ENCODE results near the gene XKR3.

DNA sequence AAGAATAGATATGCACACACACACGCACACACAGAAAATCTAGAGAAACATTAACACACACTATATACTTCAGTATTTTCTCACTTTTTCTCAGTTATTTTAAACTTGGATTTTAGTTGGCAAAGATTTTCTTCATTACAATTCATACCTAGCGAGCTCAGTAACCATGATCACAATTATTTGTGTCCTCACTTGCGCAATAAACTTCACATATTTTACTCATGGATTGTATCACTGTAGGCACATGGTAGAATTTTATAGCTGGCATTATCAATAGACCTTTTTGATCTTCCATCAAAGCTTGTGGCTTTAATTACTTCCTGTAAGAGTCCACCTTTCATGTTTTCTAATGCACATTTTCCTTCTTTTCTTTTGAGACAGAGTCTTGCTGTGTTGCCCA is 4.8 kb upstream of the XKR3 start:
- TF ChIP-seq, protein P1, sequence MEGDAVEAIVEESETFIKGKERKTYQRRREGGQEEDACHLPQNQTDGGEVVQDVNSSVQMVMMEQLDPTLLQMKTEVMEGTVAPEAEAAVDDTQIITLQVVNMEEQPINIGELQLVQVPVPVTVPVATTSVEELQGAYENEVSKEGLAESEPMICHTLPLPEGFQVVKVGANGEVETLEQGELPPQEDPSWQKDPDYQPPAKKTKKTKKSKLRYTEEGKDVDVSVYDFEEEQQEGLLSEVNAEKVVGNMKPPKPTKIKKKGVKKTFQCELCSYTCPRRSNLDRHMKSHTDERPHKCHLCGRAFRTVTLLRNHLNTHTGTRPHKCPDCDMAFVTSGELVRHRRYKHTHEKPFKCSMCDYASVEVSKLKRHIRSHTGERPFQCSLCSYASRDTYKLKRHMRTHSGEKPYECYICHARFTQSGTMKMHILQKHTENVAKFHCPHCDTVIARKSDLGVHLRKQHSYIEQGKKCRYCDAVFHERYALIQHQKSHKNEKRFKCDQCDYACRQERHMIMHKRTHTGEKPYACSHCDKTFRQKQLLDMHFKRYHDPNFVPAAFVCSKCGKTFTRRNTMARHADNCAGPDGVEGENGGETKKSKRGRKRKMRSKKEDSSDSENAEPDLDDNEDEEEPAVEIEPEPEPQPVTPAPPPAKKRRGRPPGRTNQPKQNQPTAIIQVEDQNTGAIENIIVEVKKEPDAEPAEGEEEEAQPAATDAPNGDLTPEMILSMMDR (IDR thresholded peaks at IDR 0.05; ENCODE audit: insufficient read depth, low read length), result no peak
- no peak for TF ChIP-seq POLR2AphosphoS5 (IDR thresholded peaks at IDR 0.05; ENCODE audit: low read depth)
- TF ChIP-seq, protein P2, sequence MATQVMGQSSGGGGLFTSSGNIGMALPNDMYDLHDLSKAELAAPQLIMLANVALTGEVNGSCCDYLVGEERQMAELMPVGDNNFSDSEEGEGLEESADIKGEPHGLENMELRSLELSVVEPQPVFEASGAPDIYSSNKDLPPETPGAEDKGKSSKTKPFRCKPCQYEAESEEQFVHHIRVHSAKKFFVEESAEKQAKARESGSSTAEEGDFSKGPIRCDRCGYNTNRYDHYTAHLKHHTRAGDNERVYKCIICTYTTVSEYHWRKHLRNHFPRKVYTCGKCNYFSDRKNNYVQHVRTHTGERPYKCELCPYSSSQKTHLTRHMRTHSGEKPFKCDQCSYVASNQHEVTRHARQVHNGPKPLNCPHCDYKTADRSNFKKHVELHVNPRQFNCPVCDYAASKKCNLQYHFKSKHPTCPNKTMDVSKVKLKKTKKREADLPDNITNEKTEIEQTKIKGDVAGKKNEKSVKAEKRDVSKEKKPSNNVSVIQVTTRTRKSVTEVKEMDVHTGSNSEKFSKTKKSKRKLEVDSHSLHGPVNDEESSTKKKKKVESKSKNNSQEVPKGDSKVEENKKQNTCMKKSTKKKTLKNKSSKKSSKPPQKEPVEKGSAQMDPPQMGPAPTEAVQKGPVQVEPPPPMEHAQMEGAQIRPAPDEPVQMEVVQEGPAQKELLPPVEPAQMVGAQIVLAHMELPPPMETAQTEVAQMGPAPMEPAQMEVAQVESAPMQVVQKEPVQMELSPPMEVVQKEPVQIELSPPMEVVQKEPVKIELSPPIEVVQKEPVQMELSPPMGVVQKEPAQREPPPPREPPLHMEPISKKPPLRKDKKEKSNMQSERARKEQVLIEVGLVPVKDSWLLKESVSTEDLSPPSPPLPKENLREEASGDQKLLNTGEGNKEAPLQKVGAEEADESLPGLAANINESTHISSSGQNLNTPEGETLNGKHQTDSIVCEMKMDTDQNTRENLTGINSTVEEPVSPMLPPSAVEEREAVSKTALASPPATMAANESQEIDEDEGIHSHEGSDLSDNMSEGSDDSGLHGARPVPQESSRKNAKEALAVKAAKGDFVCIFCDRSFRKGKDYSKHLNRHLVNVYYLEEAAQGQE (IDR thresholded peaks at IDR 0.05; ENCODE audit: insufficient replicate concordance, low read depth), result no peak
- no peak for TF ChIP-seq SPI1 (IDR thresholded peaks at IDR 0.05; ENCODE audit: borderline replicate concordance, low read depth)
- TF ChIP-seq GABPA (IDR thresholded peaks at IDR 0.05; ENCODE audit: low read depth), result no peak
